Neural cell (in vitro differentiated cells): ENCODE measurements around the gene LSM14B. TPM values are rescaled to one million over a fixed set of nuclear protein-coding genes. Genes with fewer than 3 reads are reported as not detected.

Experiments
- H2AFZ ChIP-seq: fragments of 200-600, 300-800 bp; sonication (generic), shearing (Covaris generic); 2 replicates; pipeline ENCODE4 v1.6.0; 2014; ENCODE audit warnings: low read depth, mild to moderate bottlenecking, antibody characterized with exemption, low read length, moderate library complexity
- H3F3A ChIP-seq: fragments of 200-600 bp; shearing (Covaris generic); 2 replicates; pipeline ENCODE4 v1.6.1; 2016; ENCODE audit warnings: mild to moderate bottlenecking, moderate library complexity, mixed read lengths, antibody characterized with exemption, low read length; ENCODE audit not compliant: insufficient read depth, poor library complexity, severe bottlenecking
- H3K27ac ChIP-seq: fragments of 200-600, 300-800 bp; sonication (generic), shearing (Covaris generic); 2 replicates; pipeline ENCODE4 v1.5.1; 2014; ENCODE audit warnings: mild to moderate bottlenecking, low read length, moderate library complexity
- H3K27me3 ChIP-seq: fragments of 300-800, 200-600 bp; sonication (generic), shearing (Covaris generic); 2 replicates; pipeline ENCODE4 v1.6.0; 2014; ENCODE audit warnings: mild to moderate bottlenecking, low read depth, low read length, moderate library complexity; ENCODE audit not compliant: insufficient read depth
- H3K36me3 ChIP-seq: fragments of 300-800, 200-600 bp; sonication (generic), shearing (Covaris generic); 2 replicates; pipeline ENCODE4 v1.5.1; 2014; ENCODE audit warnings: mild to moderate bottlenecking, antibody characterized with exemption, low read length, moderate library complexity; ENCODE audit not compliant: insufficient read depth
- H3K4me2 ChIP-seq: fragments of 300-800, 200-600 bp; sonication (generic), shearing (Covaris generic); 2 replicates; pipeline ENCODE4 v1.6.0; 2014; ENCODE audit warnings: mild to moderate bottlenecking, low read length
- H3K4me3 ChIP-seq: fragments of 300-800, 200-600 bp; sonication (generic), shearing (Covaris generic); 2 replicates; pipeline ENCODE4 v1.5.1; 2014; ENCODE audit warnings: mild to moderate bottlenecking, low read length, moderate library complexity
- H3K79me2 ChIP-seq: fragments of 200-600 bp; shearing (Covaris generic); replicated peaks from 2 replicates; pipeline ENCODE4 v1.6.0; 2014; ENCODE audit warnings: mild to moderate bottlenecking, low read length, moderate library complexity; ENCODE audit not compliant: insufficient read depth
- H3K9ac ChIP-seq: fragments of 300-800, 200-600 bp; sonication (generic), shearing (Covaris generic); 2 replicates; pipeline ENCODE4 v1.6.1; 2016; ENCODE audit warnings: mild to moderate bottlenecking, low read length, mixed read lengths
- H3K9me2 ChIP-seq: fragments of 200-600 bp; shearing (Covaris generic); 2 replicates; pipeline ENCODE4 v1.6.1; 2016; ENCODE audit warnings: mild to moderate bottlenecking, low read length, mixed read lengths; ENCODE audit not compliant: insufficient read depth
- H3K9me3 ChIP-seq: fragments of 200-600, 300-800 bp; sonication (generic), shearing (Covaris generic); 2 replicates; pipeline ENCODE4 v1.6.1; 2016; ENCODE audit warnings: mild to moderate bottlenecking, mixed run types, low read length, moderate library complexity, mixed read lengths
- H4K20me1 ChIP-seq: fragments of 200-600 bp; shearing (Covaris generic); 2 replicates; pipeline ENCODE4 v1.6.1; 2016; ENCODE audit warnings: mild to moderate bottlenecking, mixed run types; ENCODE audit not compliant: insufficient read depth
- EP300 ChIP-seq: fragments of 450-650 bp; conservative IDR thresholded peaks from 2 replicates; pipeline ENCODE4 v1.6.1; 2014; ENCODE audit warnings: antibody characterized with exemption, mild to moderate bottlenecking, moderate library complexity; ENCODE audit not compliant: poor library complexity, severe bottlenecking
- EZH2 ChIP-seq: fragments of 200-600, 300-800 bp; shearing (Covaris generic), sonication (generic); IDR thresholded peaks from 2 replicates; pipeline ENCODE4 v1.6.1; 2014; ENCODE audit warnings: antibody characterized with exemption, low read length, borderline replicate concordance, mild to moderate bottlenecking; ENCODE audit not compliant: insufficient read depth, poor library complexity, severe bottlenecking
- MXI1 ChIP-seq: fragments of 450-650 bp; conservative IDR thresholded peaks from 2 replicates; pipeline ENCODE4 v1.6.1; 2014; ENCODE audit warnings: antibody characterized with exemption, mild to moderate bottlenecking; ENCODE audit not compliant: poor library complexity, severe bottlenecking
- POLR2AphosphoS5 ChIP-seq: IDR thresholded peaks from 2 replicates; pipeline ENCODE4 v1.6.1; 2012
- RAD21 ChIP-seq: fragments of 450-650 bp; conservative IDR thresholded peaks from 2 replicates; pipeline ENCODE4 v1.6.1; 2014; ENCODE audit warnings: antibody characterized with exemption, mild to moderate bottlenecking, moderate library complexity
- SMC3 ChIP-seq: fragments of 450-650 bp; conservative IDR thresholded peaks from 2 replicates; pipeline ENCODE4 v1.6.1; 2014; ENCODE audit warnings: antibody characterized with exemption, mild to moderate bottlenecking, moderate library complexity; ENCODE audit not compliant: poor library complexity
- TAF1 ChIP-seq: IDR thresholded peaks from 2 replicates; pipeline ENCODE4 v1.6.1; 2012; ENCODE audit warnings: low read depth
- polyA plus RNA-seq: library from polyadenylated mRNA; depleted of rRNA; stranded (reverse); fragments of >200 nt; gene quantifications from 2 replicates; pipeline ENCODE4 v1.2.3, GENCODE V29; 2014
- TF ChIP-seq, protein P1 (sequence below): fragments of 450-650 bp; IDR thresholded peaks from 2 replicates; pipeline ENCODE4 v1.5.1; 2014; ENCODE audit warnings: antibody characterized with exemption, mild to moderate bottlenecking, moderate library complexity; ENCODE audit not compliant: poor library complexity, severe bottlenecking
- TF ChIP-seq, protein P2 (sequence below): IDR thresholded peaks from 2 replicates; pipeline ENCODE4 v1.6.1; 2012; ENCODE audit warnings: borderline replicate concordance

Gene LSM14B
- polyA plus RNA-seq, 1 donor from 2014 or later: 213 TPM

DNA sequence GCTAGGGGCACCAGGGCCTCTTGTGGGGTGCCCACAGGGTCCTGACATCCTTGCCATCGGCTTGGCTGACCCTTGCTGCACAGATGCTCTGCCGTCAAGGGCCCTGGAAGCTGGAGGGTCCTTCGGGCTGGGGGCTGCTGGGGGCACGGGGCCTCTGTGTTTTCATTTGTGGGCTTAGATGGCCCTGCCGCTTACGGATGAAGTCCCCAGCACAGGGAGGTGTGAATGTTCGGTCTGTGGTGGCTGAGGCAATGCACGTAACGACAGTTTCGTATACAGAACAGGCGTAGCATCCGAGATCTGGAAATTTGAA is 35.8 kb downstream of the LSM14B start:
- TF ChIP-seq EP300 (no peak), RAD21 (no peak), TAF1 (no peak)
- Histone ChIP-seq H3K9me2 (no peaks in the 10 kb centered on the region), H3K27me3 (no peaks in the 10 kb centered on the region), H3K27ac (no peak overlapping the region), H3K4me2 (no peak overlapping the region), H3K4me3 (no peak overlapping the region), H3K36me3 (no peaks in the 10 kb centered on the region), H3K9ac (no peak overlapping the region), H2AFZ (no peak overlapping the region), H3K79me2 (peaks cover 48% of the 10 kb centered on the region), H3K9me3 (no peaks in the 10 kb centered on the region), H4K20me1 (peaks cover 17% of the 10 kb centered on the region), H3F3A (no peaks in the 10 kb centered on the region)

DNA sequence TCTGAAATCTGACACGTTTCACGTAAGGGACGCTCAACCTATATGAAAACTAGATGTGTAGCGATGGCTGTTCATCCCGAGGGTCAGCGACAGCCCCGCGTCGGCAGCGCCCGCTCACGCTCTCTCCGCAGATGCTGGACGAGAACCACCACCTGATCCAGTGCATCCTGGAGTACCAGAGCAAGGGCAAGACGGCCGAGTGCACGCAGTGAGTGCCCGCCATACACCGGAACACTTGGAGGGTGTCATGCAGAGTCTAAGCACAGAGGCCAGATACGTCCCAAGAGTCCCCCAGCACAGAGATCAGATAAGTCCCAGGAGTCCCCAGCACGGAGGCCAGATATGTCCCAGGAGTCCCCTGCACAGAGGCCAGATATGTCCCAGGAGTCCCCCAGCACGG is 36.3 kb downstream of the LSM14B start:
- no peak overlapping the region for H3K4me2 ChIP-seq
- no peaks in the 10 kb centered on the region for H3F3A ChIP-seq
- H3K36me3 ChIP-seq: no peaks in the 10 kb centered on the region
- no peaks in the 10 kb centered on the region for H3K27me3 ChIP-seq
- H3K4me3 ChIP-seq: no peak overlapping the region
- H2AFZ ChIP-seq: no peak overlapping the region
- H3K9ac ChIP-seq: no peak overlapping the region
- H3K27ac ChIP-seq: no peak overlapping the region
- no peaks in the 10 kb centered on the region for H3K9me3 ChIP-seq
- H3K79me2 ChIP-seq: peaks cover 43% of the 10 kb centered on the region
- peaks cover 17% of the 10 kb centered on the region for H4K20me1 ChIP-seq
- no peak for TF ChIP-seq SMC3
- TF ChIP-seq, protein P1, sequence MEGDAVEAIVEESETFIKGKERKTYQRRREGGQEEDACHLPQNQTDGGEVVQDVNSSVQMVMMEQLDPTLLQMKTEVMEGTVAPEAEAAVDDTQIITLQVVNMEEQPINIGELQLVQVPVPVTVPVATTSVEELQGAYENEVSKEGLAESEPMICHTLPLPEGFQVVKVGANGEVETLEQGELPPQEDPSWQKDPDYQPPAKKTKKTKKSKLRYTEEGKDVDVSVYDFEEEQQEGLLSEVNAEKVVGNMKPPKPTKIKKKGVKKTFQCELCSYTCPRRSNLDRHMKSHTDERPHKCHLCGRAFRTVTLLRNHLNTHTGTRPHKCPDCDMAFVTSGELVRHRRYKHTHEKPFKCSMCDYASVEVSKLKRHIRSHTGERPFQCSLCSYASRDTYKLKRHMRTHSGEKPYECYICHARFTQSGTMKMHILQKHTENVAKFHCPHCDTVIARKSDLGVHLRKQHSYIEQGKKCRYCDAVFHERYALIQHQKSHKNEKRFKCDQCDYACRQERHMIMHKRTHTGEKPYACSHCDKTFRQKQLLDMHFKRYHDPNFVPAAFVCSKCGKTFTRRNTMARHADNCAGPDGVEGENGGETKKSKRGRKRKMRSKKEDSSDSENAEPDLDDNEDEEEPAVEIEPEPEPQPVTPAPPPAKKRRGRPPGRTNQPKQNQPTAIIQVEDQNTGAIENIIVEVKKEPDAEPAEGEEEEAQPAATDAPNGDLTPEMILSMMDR: no peak
- no peak for TF ChIP-seq EP300
- no peak for TF ChIP-seq TAF1
- no peaks in the 10 kb centered on the region for H3K9me2 ChIP-seq

DNA sequence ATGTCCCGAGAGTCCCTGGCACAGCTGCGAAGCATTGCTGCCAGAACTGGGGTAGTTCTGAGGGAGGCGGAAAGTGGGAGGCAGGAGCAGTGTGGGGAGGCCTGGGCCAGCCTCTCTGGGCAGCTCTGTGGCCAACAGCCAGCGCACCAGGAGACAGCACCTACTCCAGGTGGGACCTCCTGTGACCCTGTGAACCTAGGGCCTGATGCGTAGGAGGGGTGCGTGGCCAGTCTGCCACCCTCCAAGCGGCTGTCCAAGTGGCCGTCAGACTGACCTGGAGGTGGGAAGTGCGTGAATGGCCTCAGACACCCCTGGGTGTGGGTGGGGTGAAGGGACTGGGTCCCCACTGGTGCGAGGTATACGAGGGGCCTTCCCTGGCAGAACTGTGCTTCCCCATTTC is 36.8 kb downstream of the LSM14B start:
- H3K9me2 ChIP-seq: no peaks in the 10 kb centered on the region
- no peaks in the 10 kb centered on the region for H3K9me3 ChIP-seq
- no peak overlapping the region for H3K4me2 ChIP-seq
- H3K27me3 ChIP-seq: no peaks in the 10 kb centered on the region
- H3K27ac ChIP-seq: no peak overlapping the region
- TF ChIP-seq EP300: no peak
- TF ChIP-seq, protein P1: no peak
- no peak for TF ChIP-seq MXI1
- no peak for TF ChIP-seq RAD21
- TF ChIP-seq EZH2: no peak
- TF ChIP-seq POLR2AphosphoS5: no peak
- TF ChIP-seq SMC3: no peak
- TF ChIP-seq TAF1: no peak
- TF ChIP-seq, protein P2, sequence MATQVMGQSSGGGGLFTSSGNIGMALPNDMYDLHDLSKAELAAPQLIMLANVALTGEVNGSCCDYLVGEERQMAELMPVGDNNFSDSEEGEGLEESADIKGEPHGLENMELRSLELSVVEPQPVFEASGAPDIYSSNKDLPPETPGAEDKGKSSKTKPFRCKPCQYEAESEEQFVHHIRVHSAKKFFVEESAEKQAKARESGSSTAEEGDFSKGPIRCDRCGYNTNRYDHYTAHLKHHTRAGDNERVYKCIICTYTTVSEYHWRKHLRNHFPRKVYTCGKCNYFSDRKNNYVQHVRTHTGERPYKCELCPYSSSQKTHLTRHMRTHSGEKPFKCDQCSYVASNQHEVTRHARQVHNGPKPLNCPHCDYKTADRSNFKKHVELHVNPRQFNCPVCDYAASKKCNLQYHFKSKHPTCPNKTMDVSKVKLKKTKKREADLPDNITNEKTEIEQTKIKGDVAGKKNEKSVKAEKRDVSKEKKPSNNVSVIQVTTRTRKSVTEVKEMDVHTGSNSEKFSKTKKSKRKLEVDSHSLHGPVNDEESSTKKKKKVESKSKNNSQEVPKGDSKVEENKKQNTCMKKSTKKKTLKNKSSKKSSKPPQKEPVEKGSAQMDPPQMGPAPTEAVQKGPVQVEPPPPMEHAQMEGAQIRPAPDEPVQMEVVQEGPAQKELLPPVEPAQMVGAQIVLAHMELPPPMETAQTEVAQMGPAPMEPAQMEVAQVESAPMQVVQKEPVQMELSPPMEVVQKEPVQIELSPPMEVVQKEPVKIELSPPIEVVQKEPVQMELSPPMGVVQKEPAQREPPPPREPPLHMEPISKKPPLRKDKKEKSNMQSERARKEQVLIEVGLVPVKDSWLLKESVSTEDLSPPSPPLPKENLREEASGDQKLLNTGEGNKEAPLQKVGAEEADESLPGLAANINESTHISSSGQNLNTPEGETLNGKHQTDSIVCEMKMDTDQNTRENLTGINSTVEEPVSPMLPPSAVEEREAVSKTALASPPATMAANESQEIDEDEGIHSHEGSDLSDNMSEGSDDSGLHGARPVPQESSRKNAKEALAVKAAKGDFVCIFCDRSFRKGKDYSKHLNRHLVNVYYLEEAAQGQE: no peak
- no peaks in the 10 kb centered on the region for H3F3A ChIP-seq
- H4K20me1 ChIP-seq: peaks cover 17% of the 10 kb centered on the region
- no peak overlapping the region for H2AFZ ChIP-seq
- no peaks in the 10 kb centered on the region for H3K36me3 ChIP-seq
- no peak overlapping the region for H3K4me3 ChIP-seq
- H3K79me2 ChIP-seq: peaks cover 38% of the 10 kb centered on the region
- H3K9ac ChIP-seq: no peak overlapping the region
